ENCODE results near the gene PIGV. TPM values are rescaled to one million over a fixed set of nuclear protein-coding genes. Genes with fewer than 3 reads are reported as not detected.

Gene PIGV
- total and polyA plus RNA-seq, 3 donors from 2014 or later: 47.6 to 101 (median 52.5) TPM

DNA sequence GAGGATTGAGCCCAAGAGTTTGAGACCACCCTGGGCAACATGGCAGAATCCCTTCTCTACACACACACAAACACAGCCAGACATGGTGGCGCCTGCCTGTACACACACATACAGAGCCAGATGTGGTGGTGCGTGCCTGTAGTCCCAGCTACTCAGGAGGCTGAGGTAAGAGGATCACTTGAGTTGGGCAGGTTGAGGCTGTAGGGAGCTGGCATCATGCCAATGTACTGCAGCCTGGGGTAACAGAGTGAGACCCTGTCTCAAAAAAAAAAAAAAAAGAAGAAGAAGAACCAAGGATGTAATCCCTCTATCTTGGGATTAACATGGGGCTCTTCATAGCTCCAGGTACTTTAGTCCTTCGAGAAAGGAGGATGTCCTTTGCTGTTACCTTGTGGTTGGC is 29.4 kb upstream of the PIGV start:
- Histone ChIP-seq H3K27ac (no peak overlapping the region), H3K4me1 (no peaks in the 10 kb centered on the region), H3K36me3 (ENCODE audit: low read depth, missing control alignments) (peaks cover 2% of the 10 kb centered on the region), H3K4me3 (no peak overlapping the region), H3K27me3 (no peaks in the 10 kb centered on the region), H3K9me3 (no peaks in the 10 kb centered on the region)
- DNase-seq: no peak
- intact Hi-C loops (cut with DNase I; ENCODE audit: low total_unique reads): no loop called here
- WGBS, 2 donors: 95 to 99% methylated on average over 2 to 3 of the region's 3 CpGs
- no peak for TF ChIP-seq CTCF (IDR thresholded peaks at IDR 0.05)
- TF ChIP-seq POLR2A (IDR thresholded peaks at IDR 0.05): no peak

GRCh38 chr1:26759531-26759930 is 28.2 kb upstream of the PIGV start:
- Histone ChIP-seq H3K9me3 (no peaks in the 10 kb centered on the region), H3K27me3 (no peaks in the 10 kb centered on the region), H3K36me3 (ENCODE audit: low read depth, missing control alignments) (peaks cover 2% of the 10 kb centered on the region), H3K27ac (no peak overlapping the region), H3K4me1 (no peaks in the 10 kb centered on the region), H3K4me3 (no peak overlapping the region)
- intact Hi-C loops (cut with DNase I; ENCODE audit: low total_unique reads): no loop called here
- no peak for TF ChIP-seq CTCF (IDR thresholded peaks at IDR 0.05)
- no peak for TF ChIP-seq POLR2A (IDR thresholded peaks at IDR 0.05)
- no peak for DNase-seq

DNA sequence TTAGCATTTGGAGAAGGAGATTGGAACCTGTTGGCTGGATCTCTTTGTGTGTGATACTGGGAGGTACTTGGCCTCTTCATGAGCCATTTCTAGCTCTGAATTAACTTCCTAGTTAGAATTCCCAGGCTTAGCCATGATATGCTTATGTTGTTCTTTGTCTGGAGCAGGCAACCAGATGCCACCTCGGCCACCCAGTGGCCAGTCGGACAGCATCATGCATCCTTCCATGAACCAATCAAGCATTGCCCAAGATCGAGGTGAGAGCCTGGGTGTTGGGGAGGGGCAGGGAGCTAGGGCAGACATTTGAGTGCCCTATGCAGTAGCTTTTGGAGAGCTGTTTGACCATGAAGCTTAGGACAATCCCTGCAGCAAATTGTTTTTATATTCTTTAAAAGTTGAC is 26.5 kb upstream of the PIGV start:
- Histone ChIP-seq H3K4me1 (no peaks in the 10 kb centered on the region), H3K36me3 (ENCODE audit: low read depth, missing control alignments) (peaks cover 2% of the 10 kb centered on the region), H3K27ac (no peak overlapping the region), H3K4me3 (no peak overlapping the region), H3K9me3 (no peaks in the 10 kb centered on the region), H3K27me3 (no peaks in the 10 kb centered on the region)
- 71 to 85% methylated on average over 3 of the region's 3 CpGs for WGBS, 2 donors
- intact Hi-C loops (cut with DNase I; ENCODE audit: low total_unique reads): no loop called here
- no peak for TF ChIP-seq CTCF (IDR thresholded peaks at IDR 0.05)
- no peak for TF ChIP-seq POLR2A (IDR thresholded peaks at IDR 0.05)
- DNase-seq: no peak

GRCh38 chr1:26767714-26768113 is 20.0 kb upstream of the PIGV start:
- H3K36me3 ChIP-seq (ENCODE audit: low read depth, missing control alignments): no peaks in the 10 kb centered on the region
- DNase-seq: no peak
- 79 to 84% methylated on average over 4 of the region's 4 CpGs for WGBS, 2 donors
- intact Hi-C loops (cut with DNase I; ENCODE audit: low total_unique reads): no loop called here
- TF ChIP-seq POLR2A (IDR thresholded peaks at IDR 0.05) (no peak), CTCF (IDR thresholded peaks at IDR 0.05) (no peak)
- no peak overlapping the region for H3K27ac ChIP-seq
- no peaks in the 10 kb centered on the region for H3K27me3 ChIP-seq
- peaks cover 14% of the 10 kb centered on the region for H3K4me1 ChIP-seq
- H3K4me3 ChIP-seq: no peak overlapping the region
- H3K9me3 ChIP-seq: no peaks in the 10 kb centered on the region

DNA sequence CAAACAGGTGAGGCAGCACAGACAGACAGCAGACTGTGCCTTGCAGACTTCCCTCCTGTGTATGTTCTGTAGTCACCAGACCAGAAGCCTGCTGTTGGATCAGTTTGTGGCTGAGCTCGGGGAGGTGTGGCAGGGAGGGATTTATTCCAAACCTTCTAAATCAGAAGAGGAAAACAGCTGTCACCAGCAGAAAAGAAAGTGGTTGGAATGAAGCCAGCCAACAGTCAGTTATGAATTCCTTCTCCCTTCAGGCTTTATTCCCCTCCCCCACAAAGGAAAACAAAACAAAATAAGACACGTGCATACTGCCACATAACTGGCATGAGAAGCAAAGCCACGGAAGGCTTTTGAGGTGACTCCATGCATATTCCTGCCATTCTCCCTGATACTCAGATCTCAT is 19.0 kb upstream of the PIGV start:
- no peak overlapping the region for H3K27ac ChIP-seq
- H3K4me1 ChIP-seq: peaks cover 14% of the 10 kb centered on the region
- intact Hi-C loops (cut with DNase I; ENCODE audit: low total_unique reads): no loop called here
- WGBS, 2 donors: 46 to 60% methylated on average over 3 of the region's 3 CpGs
- no peaks in the 10 kb centered on the region for H3K27me3 ChIP-seq
- H3K4me3 ChIP-seq: no peak overlapping the region
- TF ChIP-seq POLR2A (IDR thresholded peaks at IDR 0.05) (no peak), CTCF (IDR thresholded peaks at IDR 0.05) (no peak)
- no peaks in the 10 kb centered on the region for H3K9me3 ChIP-seq
- H3K36me3 ChIP-seq (ENCODE audit: low read depth, missing control alignments): no peaks in the 10 kb centered on the region
- DNase-seq: no peak

Data from testis (tissue), 3 donors.